Heart left ventricle (tissue), 13 donors: Measurements from ENCODE around the gene KIT.

Source experiments
- POLR2A ChIP-seq, 2 donors: fragments of 450-650 bp; IDR thresholded peaks; one replicate each; pipeline ENCODE4 v1.6.1; 2017; ENCODE audit warnings: antibody characterized with exemption in 2 of 2, mild to moderate bottlenecking in 2 of 2, moderate library complexity in 2 of 2
- TF ChIP-seq, protein P1 (sequence below), 12 donors: fragments of 200-600 bp; sonication (generic) in 4 of 12; IDR thresholded peaks; one replicate each; pipeline versions ENCODE4 v1.5.0 to v1.8.0; 2018 to 2022; ENCODE audit warnings: antibody characterized with exemption in 12 of 12, mild to moderate bottlenecking in 5 of 12
- donor health status: ischemic (EF 13 %, LVEDD 7.1; RV severe dilation, severe dysfunction).
- donor health status: DM: no; HTN: yes; CAD: no.
- donor health status: DM: no; HTN: no; CAD: no.
- donor health status: ischemic (EF 25% LVEDD 6.9; RV normal size, moderate dysfunction).
- donor health status: ischemic (EF 25% LVEDD 5.7; RV mildly dilated, moderate dysfunction).
- donor health status: ischemic (EF 35%, LVEDD 5.7; RV mildly dilated, moderate dysfunction).
- donor health status: nonischemic (EF 11% LVEDD 7.7; RV severe dilation, severe dysfunction).
- donor health status: DM: yes; HTN: yes; CAD: no.
- donor health status: PGD.
- donor health status: ischemic (EF 29% LVEDD 5.4; RV normal size, mild dysfunction).
- donor health status: nonischemic (EF 23%, LVEDD 6.1; RV moderate dilation, normal function).

- TF ChIP-seq, protein P1, sequence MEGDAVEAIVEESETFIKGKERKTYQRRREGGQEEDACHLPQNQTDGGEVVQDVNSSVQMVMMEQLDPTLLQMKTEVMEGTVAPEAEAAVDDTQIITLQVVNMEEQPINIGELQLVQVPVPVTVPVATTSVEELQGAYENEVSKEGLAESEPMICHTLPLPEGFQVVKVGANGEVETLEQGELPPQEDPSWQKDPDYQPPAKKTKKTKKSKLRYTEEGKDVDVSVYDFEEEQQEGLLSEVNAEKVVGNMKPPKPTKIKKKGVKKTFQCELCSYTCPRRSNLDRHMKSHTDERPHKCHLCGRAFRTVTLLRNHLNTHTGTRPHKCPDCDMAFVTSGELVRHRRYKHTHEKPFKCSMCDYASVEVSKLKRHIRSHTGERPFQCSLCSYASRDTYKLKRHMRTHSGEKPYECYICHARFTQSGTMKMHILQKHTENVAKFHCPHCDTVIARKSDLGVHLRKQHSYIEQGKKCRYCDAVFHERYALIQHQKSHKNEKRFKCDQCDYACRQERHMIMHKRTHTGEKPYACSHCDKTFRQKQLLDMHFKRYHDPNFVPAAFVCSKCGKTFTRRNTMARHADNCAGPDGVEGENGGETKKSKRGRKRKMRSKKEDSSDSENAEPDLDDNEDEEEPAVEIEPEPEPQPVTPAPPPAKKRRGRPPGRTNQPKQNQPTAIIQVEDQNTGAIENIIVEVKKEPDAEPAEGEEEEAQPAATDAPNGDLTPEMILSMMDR (IDR thresholded peaks at IDR 0.05) = no peak
- no peak for TF ChIP-seq POLR2A (IDR thresholded peaks at IDR 0.05)
Observed at GRCh38 chr4:54620773-54621172, 37.0 kb upstream of the KIT start.
